ENCODE results near the gene MRPL1. TPM values are rescaled to one million over a fixed set of nuclear protein-coding genes. Genes with fewer than 3 reads are reported as not detected.
"Not testable (repeated sequence)": the region's sequence is repeated elsewhere in the genome, so short reads cannot be mapped to it uniquely, and the experiment has no call there.

Gene MRPL1
- total RNA-seq, 4 donors from 2014 or later, result 29.2 to 52.0 (median 31.5) TPM

- no peaks in the 10 kb centered on the region for H3K27me3 ChIP-seq
- intact Hi-C loops (cut with DNase I; ENCODE audit: low total_unique reads), result loop anchor here (2.0 to 5.0 kb wide), 2 partner anchors 557 to 903 kb away; no protein-coding TSS in a partner anchor
- no peaks in the 10 kb centered on the region for H3K9me3 ChIP-seq
- peaks cover 0 to 7% of the 10 kb centered on the region in 2 donors for H3K4me1 ChIP-seq
- TF ChIP-seq CTCF (IDR thresholded peaks at IDR 0.05 in 4 of 5, conservative IDR thresholded peaks at IDR 0.05 in 1 of 5), result peak; percentile 46 to 73 (median 66)
- no peak for TF ChIP-seq POLR2A (IDR thresholded peaks at IDR 0.05)
- ATAC-seq, result peak in 1 of 2 donors; percentile 62
- no peak for DNase-seq
- no peak overlapping the region for H3K27ac ChIP-seq
- peak overlapping the region; percentile 9 to 50 (median 41) for H3K4me3 ChIP-seq
- in situ Hi-C loops (cut with MboI; ENCODE audit: low sequenced_read_pairs in 4 of 4), result loop anchor here (5.0 to 25.0 kb wide), 4 partner anchors 553 to 903 kb away; no protein-coding TSS in a partner anchor
- H3K36me3 ChIP-seq, result no peaks in the 10 kb centered on the region
Measured at GRCh38 chr4:77959566-77960338, 97.1 kb downstream of the MRPL1 start.

- DNase-seq, result no peak
- Histone ChIP-seq H3K9me3 (no peaks in the 10 kb centered on the region), H3K27ac (no peak overlapping the region), H3K4me3 (peak overlapping the region in 1 of 4 donors; percentile 50), H3K36me3 (no peaks in the 10 kb centered on the region), H3K27me3 (no peaks in the 10 kb centered on the region), H3K4me1 (peaks cover 0 to 7% of the 10 kb centered on the region in 2 donors)
- ATAC-seq, result peak in 1 of 2 donors; percentile 55
- TF ChIP-seq CTCF (IDR thresholded peaks at IDR 0.05 in 4 of 5, conservative IDR thresholded peaks at IDR 0.05 in 1 of 5) (no peak), POLR2A (IDR thresholded peaks at IDR 0.05) (no peak)
- intact Hi-C loops (cut with DNase I; ENCODE audit: low total_unique reads) (no loop called here), in situ Hi-C loops (cut with MboI; ENCODE audit: low sequenced_read_pairs in 4 of 4) (loop anchor here in 3 of 4 donors (25.0 kb wide), 2 partner anchors 552 to 902 kb away; no protein-coding TSS in a partner anchor)
Measured at GRCh38 chr4:77960367-77960766, 97.7 kb downstream of the MRPL1 start.

GRCh38 chr4:77963004-77963403 lies 100.4 kb downstream of the MRPL1 start:
- ATAC-seq (no peak), DNase-seq (no peak)
- no peak overlapping the region for H3K27ac ChIP-seq
- no peak for TF ChIP-seq CTCF (IDR thresholded peaks at IDR 0.05 in 4 of 5, conservative IDR thresholded peaks at IDR 0.05 in 1 of 5)
- TF ChIP-seq POLR2A (IDR thresholded peaks at IDR 0.05), result no peak
- peaks cover 0 to 7% of the 10 kb centered on the region in 2 donors for H3K4me1 ChIP-seq
- in situ Hi-C loops (cut with MboI; ENCODE audit: low sequenced_read_pairs in 4 of 4) (loop anchor here in 3 of 4 donors (25.0 kb wide), 2 partner anchors 549 to 899 kb away; no protein-coding TSS in a partner anchor), intact Hi-C loops (cut with DNase I; ENCODE audit: low total_unique reads) (no loop called here)
- H3K9me3 ChIP-seq, result no peaks in the 10 kb centered on the region
- H3K36me3 ChIP-seq, result no peaks in the 10 kb centered on the region
- H3K27me3 ChIP-seq, result no peaks in the 10 kb centered on the region
- no peak overlapping the region for H3K4me3 ChIP-seq

GRCh38 chr4:77973657-77974056 lies 111.0 kb downstream of the MRPL1 start:
- H3K27me3 ChIP-seq; DNase-seq; H3K9me3 ChIP-seq; H3K27ac ChIP-seq; intact Hi-C loops (cut with DNase I; ENCODE audit: low total_unique reads); ATAC-seq; H3K4me3 ChIP-seq; H3K4me1 ChIP-seq; H3K36me3 ChIP-seq: not testable (repeated sequence)
- in situ Hi-C loops (cut with MboI; ENCODE audit: low sequenced_read_pairs in 4 of 4), result loop anchor here in 3 of 4 donors (25.0 kb wide), 2 partner anchors 539 to 889 kb away; no protein-coding TSS in a partner anchor

DNA sequence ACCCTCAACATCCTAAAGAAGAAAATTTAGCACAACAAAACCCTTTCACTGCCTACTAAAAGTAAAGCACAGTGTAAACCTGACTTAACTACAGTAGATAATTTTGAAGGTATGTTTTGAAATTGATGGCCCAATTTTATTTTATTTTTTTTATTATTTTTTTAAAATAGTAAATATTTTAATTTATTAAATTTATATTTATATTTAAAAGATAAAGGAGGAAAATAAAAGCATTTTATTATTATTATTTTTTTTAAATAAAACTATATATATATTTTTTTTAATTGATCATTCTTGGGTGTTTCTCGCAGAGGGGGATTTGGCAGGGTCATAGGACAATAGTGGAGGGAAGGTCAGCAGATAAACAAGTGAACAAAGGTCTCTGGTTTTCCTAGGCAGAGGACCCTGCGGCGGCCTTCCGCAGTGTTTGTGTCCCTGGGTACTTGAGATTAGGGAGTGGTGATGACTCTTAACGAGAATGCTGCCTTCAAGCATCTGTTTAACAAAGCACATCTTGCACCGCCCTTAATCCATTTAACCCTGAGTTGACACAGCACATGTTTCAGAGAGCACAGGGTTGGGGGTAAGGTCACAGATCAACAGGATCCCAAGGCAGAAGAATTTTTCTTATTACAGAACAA lies 120.4 kb downstream of the MRPL1 start:
- in situ Hi-C loops (cut with MboI; ENCODE audit: low sequenced_read_pairs in 4 of 4), result not testable (repeated sequence)

DNA sequence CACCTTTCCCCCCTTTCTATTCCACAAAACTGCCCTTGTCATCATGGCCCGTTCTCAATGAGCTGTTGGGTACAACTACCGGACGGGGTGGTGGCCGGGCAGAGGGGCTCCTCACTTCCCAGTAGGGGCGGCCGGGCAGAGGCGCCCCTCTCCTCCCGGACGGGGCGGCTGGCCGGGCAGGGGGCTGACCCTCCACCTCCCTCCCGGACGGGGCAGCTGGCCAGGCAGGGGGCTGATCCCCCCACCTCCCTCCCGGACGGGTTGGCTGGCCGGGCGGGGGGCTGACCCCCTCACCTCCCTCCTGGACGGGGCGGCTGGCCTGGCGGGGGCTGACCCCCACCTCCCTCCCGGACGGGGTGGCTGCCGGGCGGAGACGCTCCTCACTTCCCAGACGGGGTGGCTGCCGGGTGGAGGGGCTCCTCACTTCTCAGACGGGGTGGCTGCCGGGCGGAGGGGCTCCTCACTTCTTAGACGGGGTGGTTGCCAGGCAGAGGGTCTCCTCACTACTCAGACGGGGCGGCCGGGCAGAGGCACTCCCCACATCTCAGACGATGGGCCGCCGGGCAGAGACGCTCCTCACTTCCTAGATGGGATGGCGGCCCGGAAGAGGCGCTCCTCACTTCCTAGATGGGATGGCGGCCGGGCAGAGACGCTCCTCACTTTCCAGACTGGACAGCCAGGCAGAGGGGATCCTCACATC lies 121.1 kb downstream of the MRPL1 start:
- intact Hi-C loops (cut with DNase I; ENCODE audit: low total_unique reads); ATAC-seq; H3K27ac ChIP-seq; H3K27me3 ChIP-seq; DNase-seq; H3K9me3 ChIP-seq; in situ Hi-C loops (cut with MboI; ENCODE audit: low sequenced_read_pairs in 4 of 4); H3K36me3 ChIP-seq; H3K4me3 ChIP-seq; H3K4me1 ChIP-seq: not testable (repeated sequence)

More for the DNA sequence above, 120.4 kb downstream of the MRPL1 start:
- H3K4me1 ChIP-seq; H3K9me3 ChIP-seq; H3K27me3 ChIP-seq; H3K4me3 ChIP-seq; H3K36me3 ChIP-seq; H3K27ac ChIP-seq; intact Hi-C loops (cut with DNase I; ENCODE audit: low total_unique reads); ATAC-seq; DNase-seq: not testable (repeated sequence)
